Measurements from ENCODE around the gene ZIC4.

Gene ZIC4

GRCh38 chr3:147398813-147399534 lies 7.4 kb downstream of the ZIC4 start:
- TF ChIP-seq CTCF (IDR thresholded peaks at IDR 0.05; ENCODE audit: insufficient read depth, low read depth, low read length, missing control alignments) = no peak
- no peak overlapping the region for H3K4me3 ChIP-seq (ENCODE audit: low read length)
- peak; percentile 39 for DNase-seq (ENCODE audit: low read depth)

- no peak for TF ChIP-seq CTCF (IDR thresholded peaks at IDR 0.05; ENCODE audit: insufficient read depth, low read depth, low read length, missing control alignments)
- no peak overlapping the region for H3K4me3 ChIP-seq (ENCODE audit: low read length)
Observed at GRCh38 chr3:147397875-147398812, 8.2 kb downstream of the ZIC4 start.

GRCh38 chr3:147397155-147397874 lies 9.0 kb downstream of the ZIC4 start:
- no peak overlapping the region for H3K4me3 ChIP-seq (ENCODE audit: low read length)
- no peak for TF ChIP-seq CTCF (IDR thresholded peaks at IDR 0.05; ENCODE audit: insufficient read depth, low read depth, low read length, missing control alignments)
- DNase-seq (ENCODE audit: low read depth) = no peak

More at GRCh38 chr3:147397875-147398812, 8.2 kb downstream of the ZIC4 start:
- DNase-seq (ENCODE audit: low read depth) = no peak

- TF ChIP-seq CTCF (IDR thresholded peaks at IDR 0.05; ENCODE audit: insufficient read depth, low read depth, low read length, missing control alignments) = no peak
- no peak overlapping the region for H3K4me3 ChIP-seq (ENCODE audit: low read length)
- DNase-seq (ENCODE audit: low read depth) = no peak
Observed at GRCh38 chr3:147396712-147397046, 9.7 kb downstream of the ZIC4 start.

- no peak for DNase-seq (ENCODE audit: low read depth)
- TF ChIP-seq CTCF (IDR thresholded peaks at IDR 0.05; ENCODE audit: insufficient read depth, low read depth, low read length, missing control alignments) = no peak
- no peak overlapping the region for H3K4me3 ChIP-seq (ENCODE audit: low read length)
Observed at GRCh38 chr3:147395899-147396711, 10.2 kb downstream of the ZIC4 start.

GRCh38 chr3:147394884-147395225 lies 11.5 kb downstream of the ZIC4 start:
- no peak overlapping the region for H3K4me3 ChIP-seq (ENCODE audit: low read length)
- DNase-seq (ENCODE audit: low read depth) = no peak
- TF ChIP-seq CTCF (IDR thresholded peaks at IDR 0.05; ENCODE audit: insufficient read depth, low read depth, low read length, missing control alignments) = no peak

Measured in epithelial cell of esophagus (primary cell).